ENCODE measurements around the gene UBE2S.

- TF ChIP-seq RAD21 (IDR thresholded peaks at IDR 0.05; ENCODE audit: low read depth) (no peak), MAX (IDR thresholded peaks at IDR 0.05) (no peak), EP300 (IDR thresholded peaks at IDR 0.05; ENCODE audit: borderline replicate concordance) (no peak), ZBTB7A (IDR thresholded peaks at IDR 0.05; ENCODE audit: low read depth) (no peak), TCF12 (IDR thresholded peaks at IDR 0.05; ENCODE audit: low read depth) (no peak), TAF1 (IDR thresholded peaks at IDR 0.05; ENCODE audit: low read depth) (no peak)
Measured at GRCh38 chr19:55431183-55431582, 23.6 kb upstream of the UBE2S start.

All from Ishikawa (cell line).